IPS-NIHi7 (cell line): ENCODE results near the gene TMX3.

Experiments used
- DNase-seq: peaks from one replicate; pipeline ENCODE4 v3.0.0; 2012; ENCODE audit warnings: mixed read lengths; ENCODE audit errors: extremely low spot score

The TMX3 gene

GRCh38 chr18:68707646-68708045, 7.3 kb downstream of the TMX3 start:
- DNase-seq, result no peak

GRCh38 chr18:68705119-68705518, 9.8 kb downstream of the TMX3 start:
- no peak for DNase-seq

- DNase-seq, result no peak
Measured at GRCh38 chr18:68703326-68703725, 11.6 kb downstream of the TMX3 start.

GRCh38 chr18:68701353-68701752, 13.6 kb downstream of the TMX3 start:
- no peak for DNase-seq

- no peak for DNase-seq
Measured at GRCh38 chr18:68699043-68699442, 15.9 kb downstream of the TMX3 start.

- DNase-seq, result no peak
Measured at GRCh38 chr18:68696937-68697336, 18.0 kb downstream of the TMX3 start.

- no peak for DNase-seq
Measured at GRCh38 chr18:68694316-68694715, 20.6 kb downstream of the TMX3 start.

- no peak for DNase-seq
Measured at GRCh38 chr18:68693091-68693815, 21.7 kb downstream of the TMX3 start.

GRCh38 chr18:68679528-68679927, 35.4 kb downstream of the TMX3 start:
- no peak for DNase-seq

GRCh38 chr18:68676913-68677312, 38.0 kb downstream of the TMX3 start:
- no peak for DNase-seq

- DNase-seq, result no peak
Measured at GRCh38 chr18:68667121-68667520, 47.8 kb downstream of the TMX3 start.

- DNase-seq, result no peak
Measured at GRCh38 chr18:68666381-68666780, 48.5 kb downstream of the TMX3 start.

- DNase-seq, result no peak
Measured at GRCh38 chr18:68665628-68666027, 49.3 kb downstream of the TMX3 start.

GRCh38 chr18:68662754-68663153, 52.2 kb downstream of the TMX3 start:
- DNase-seq, result peak; percentile 21

- peak; percentile 27 for DNase-seq
Measured at GRCh38 chr18:68660354-68661183, 54.3 kb downstream of the TMX3 start.

GRCh38 chr18:68648191-68648590, 66.7 kb downstream of the TMX3 start:
- no peak for DNase-seq

GRCh38 chr18:68642003-68642402, 72.9 kb downstream of the TMX3 start:
- no peak for DNase-seq

GRCh38 chr18:68640861-68641260, 74.0 kb downstream of the TMX3 start:
- no peak for DNase-seq

GRCh38 chr18:68638613-68639012, 76.3 kb downstream of the TMX3 start:
- DNase-seq, result no peak

GRCh38 chr18:68627812-68628211, 87.1 kb downstream of the TMX3 start:
- DNase-seq, result no peak
